Measurements from ENCODE around the gene MET. TPM values are rescaled to one million over a fixed set of nuclear protein-coding genes. Genes with fewer than 3 reads are reported as not detected.

MET gene
- total RNA-seq, 1 donor from 2014 or later, result 7.0 TPM

- Histone ChIP-seq H3K4me1 (peaks cover 37% of the 10 kb centered on the region), H3K4me3 (no peak overlapping the region), H3F3A (ENCODE audit: low read depth) (peaks cover 20% of the 10 kb centered on the region), H3K27ac (peak overlapping the region; percentile 19), H2AFZ (replicated peaks) (no peak overlapping the region), H4K20me1 (ENCODE audit: low read depth) (no peaks in the 10 kb centered on the region), H3K9me3 (ENCODE audit: low read depth) (no peaks in the 10 kb centered on the region), H3K4me2 (peak overlapping the region; percentile 23), H3K79me2 (ENCODE audit: low read depth) (no peaks in the 10 kb centered on the region), H3K36me3 (no peaks in the 10 kb centered on the region), H3K9ac (no peak overlapping the region), H3K27me3 (no peaks in the 10 kb centered on the region)
- Mint-ChIP-seq H3K4me1 (peaks cover 22% of the 10 kb centered on the region), H3K9me3 (no peaks in the 10 kb centered on the region), H3K36me3 (no peaks in the 10 kb centered on the region), H3K27me3 (ENCODE audit: insufficient read depth, low read depth) (peaks cover 2% of the 10 kb centered on the region), H3K27ac (no peak overlapping the region), H3K4me3 (peak overlapping the region; percentile 29)
- TF ChIP-seq EZH2 (IDR thresholded peaks at IDR 0.05) (no peak), EZH2phosphoT487 (IDR thresholded peaks at IDR 0.05) (no peak), CTCF (IDR thresholded peaks at IDR 0.05) (no peak)
- DNase-seq (ENCODE audit: low spot score), result no peak
Measured at GRCh38 chr7:116781584-116781983, 109.6 kb downstream of the MET start.

GRCh38 chr7:116782177-116782711 is 110.2 kb downstream of the MET start:
- no peak overlapping the region for H3K9ac ChIP-seq

GRCh38 chr7:116783666-116784318 is 111.8 kb downstream of the MET start:
- Histone ChIP-seq H3K4me2 (no peak overlapping the region), H4K20me1 (ENCODE audit: low read depth) (no peaks in the 10 kb centered on the region), H2AFZ (replicated peaks) (no peak overlapping the region), H3K4me1 (peaks cover 37% of the 10 kb centered on the region), H3F3A (ENCODE audit: low read depth) (peaks cover 20% of the 10 kb centered on the region), H3K27ac (no peak overlapping the region), H3K79me2 (ENCODE audit: low read depth) (no peaks in the 10 kb centered on the region), H3K9me3 (ENCODE audit: low read depth) (no peaks in the 10 kb centered on the region), H3K36me3 (no peaks in the 10 kb centered on the region), H3K27me3 (no peaks in the 10 kb centered on the region), H3K4me3 (no peak overlapping the region), H3K9ac (no peak overlapping the region)
- no peak for DNase-seq (ENCODE audit: low spot score)
- Mint-ChIP-seq H3K36me3 (no peaks in the 10 kb centered on the region), H3K4me3 (no peak overlapping the region), H3K27ac (no peak overlapping the region), H3K27me3 (ENCODE audit: insufficient read depth, low read depth) (peaks cover 2% of the 10 kb centered on the region), H3K9me3 (no peaks in the 10 kb centered on the region), H3K4me1 (peaks cover 22% of the 10 kb centered on the region)
- TF ChIP-seq EZH2phosphoT487 (IDR thresholded peaks at IDR 0.05) (no peak), CTCF (IDR thresholded peaks at IDR 0.05) (no peak), EZH2 (IDR thresholded peaks at IDR 0.05) (no peak)

More at GRCh38 chr7:116782177-116782711, 110.2 kb downstream of the MET start:
- no peak overlapping the region for H3K4me3 Mint-ChIP-seq
- H2AFZ ChIP-seq (replicated peaks), result no peak overlapping the region
- H3K27ac Mint-ChIP-seq, result no peak overlapping the region
- H3K9me3 Mint-ChIP-seq, result no peaks in the 10 kb centered on the region
- peaks cover 20% of the 10 kb centered on the region for H3F3A ChIP-seq (ENCODE audit: low read depth)
- H3K27me3 Mint-ChIP-seq (ENCODE audit: insufficient read depth, low read depth), result peaks cover 2% of the 10 kb centered on the region
- no peaks in the 10 kb centered on the region for H3K27me3 ChIP-seq
- no peaks in the 10 kb centered on the region for H3K36me3 ChIP-seq
- peak overlapping the region; percentile 19 for H3K27ac ChIP-seq
- H3K4me1 ChIP-seq, result peaks cover 37% of the 10 kb centered on the region
- H3K36me3 Mint-ChIP-seq, result no peaks in the 10 kb centered on the region
- DNase-seq (ENCODE audit: low spot score), result peak; percentile 80
- no peak overlapping the region for H3K4me3 ChIP-seq
- peaks cover 22% of the 10 kb centered on the region for H3K4me1 Mint-ChIP-seq
- H3K4me2 ChIP-seq, result peak overlapping the region; percentile 23
- TF ChIP-seq EZH2 (IDR thresholded peaks at IDR 0.05) (no peak), EZH2phosphoT487 (IDR thresholded peaks at IDR 0.05) (peak; percentile 29), CTCF (IDR thresholded peaks at IDR 0.05) (no peak)
- no peaks in the 10 kb centered on the region for H3K9me3 ChIP-seq (ENCODE audit: low read depth)
- no peaks in the 10 kb centered on the region for H4K20me1 ChIP-seq (ENCODE audit: low read depth)
- H3K79me2 ChIP-seq (ENCODE audit: low read depth), result no peaks in the 10 kb centered on the region
